GM23338 (cell line): Measurements from ENCODE around the gene APOC1. TPM values are rescaled to one million over a fixed set of nuclear protein-coding genes. Genes with fewer than 3 reads are reported as not detected.

ENCODE experiments used
- ATAC-seq: fragments of 200-7000 bp; cut with Tn5 transposase; 3 replicates; pipeline ENCODE4 v1.9.1; 2020
- DNase-seq: peaks from one replicate; pipeline ENCODE4 v3.0.0-alpha.2; 2015; ENCODE audit warnings: low spot score
- H2AFZ ChIP-seq: fragments of 200-600 bp; sonication (generic); 2 replicates; pipeline ENCODE4 v1.8.0; 2016; ENCODE audit warnings: antibody characterized with exemption, mild to moderate bottlenecking, moderate library complexity
- H3F3A ChIP-seq: fragments of 200-600 bp; sonication (generic); replicated peaks from 2 replicates; pipeline ENCODE4 v1.8.0; 2017; ENCODE audit warnings: antibody characterized with exemption, mixed run types, low read depth
- H3K27ac ChIP-seq: fragments of 200-600 bp; sonication (generic); 2 replicates; pipeline ENCODE4 v1.6.1; 2016; ENCODE audit warnings: low read depth
- H3K27me3 ChIP-seq: fragments of 200-600 bp; sonication (generic); 2 replicates; pipeline ENCODE4 v1.8.0; 2016; ENCODE audit warnings: mild to moderate bottlenecking, mixed run types, moderate library complexity; ENCODE audit not compliant: insufficient read depth
- H3K36me3 ChIP-seq: fragments of 200-600 bp; sonication (generic); 2 replicates; pipeline ENCODE4 v1.8.0; 2016; ENCODE audit warnings: mild to moderate bottlenecking; ENCODE audit not compliant: insufficient read depth
- H3K4me1 ChIP-seq: fragments of 200-600 bp; sonication (generic); 2 replicates; pipeline ENCODE4 v1.8.0; 2016; ENCODE audit warnings: mild to moderate bottlenecking, moderate library complexity; ENCODE audit not compliant: insufficient read depth
- H3K4me2 ChIP-seq: fragments of 200-600 bp; sonication (generic); 2 replicates; pipeline ENCODE4 v1.7.1; 2017; ENCODE audit warnings: mixed run types
- H3K4me3 ChIP-seq: fragments of 200-600 bp; sonication (generic); 2 replicates; pipeline ENCODE4 v1.6.1; 2016; ENCODE audit warnings: mixed run types
- H3K79me2 ChIP-seq: fragments of 200-600 bp; sonication (generic); replicated peaks from 2 replicates; pipeline ENCODE4 v1.8.0; 2017; ENCODE audit warnings: mild to moderate bottlenecking; ENCODE audit not compliant: insufficient read depth
- H3K9me2 ChIP-seq: fragments of 200-600 bp; sonication (generic); 2 replicates; pipeline ENCODE4 v1.8.0; 2017; ENCODE audit not compliant: insufficient read depth
- H4K20me1 ChIP-seq: fragments of 200-600 bp; sonication (generic); replicated peaks from 2 replicates; pipeline ENCODE4 v1.8.0; 2017; ENCODE audit warnings: mild to moderate bottlenecking; ENCODE audit not compliant: insufficient read depth
- H3K27ac Mint-ChIP-seq: 2 replicates; pipeline ENCODE4 v1.8.0; 2020; ENCODE audit warnings: inconsistent platforms, mild to moderate bottlenecking, moderate library complexity, mixed read lengths
- H3K27me3 Mint-ChIP-seq: 3 replicates; pipeline ENCODE4 v1.8.0; 2022; ENCODE audit warnings: low read depth, mild to moderate bottlenecking, moderate library complexity, mixed read lengths, inconsistent platforms; ENCODE audit not compliant: insufficient read depth, poor library complexity
- H3K36me3 Mint-ChIP-seq: 3 replicates; pipeline ENCODE4 v1.8.0; 2021; ENCODE audit warnings: low read depth, mild to moderate bottlenecking, inconsistent platforms, moderate library complexity, mixed read lengths
- H3K4me1 Mint-ChIP-seq: 3 replicates; pipeline ENCODE4 v1.8.0; 2020; ENCODE audit warnings: mild to moderate bottlenecking, inconsistent platforms, mixed read lengths
- H3K4me3 Mint-ChIP-seq: 3 replicates; pipeline ENCODE4 v1.8.0; 2021; ENCODE audit warnings: moderate library complexity, mild to moderate bottlenecking, inconsistent platforms, mixed read lengths
- H3K9me3 Mint-ChIP-seq: 3 replicates; pipeline ENCODE4 v1.8.0; 2020; ENCODE audit warnings: moderate library complexity, mild to moderate bottlenecking, inconsistent platforms, mixed read lengths
- CREB1 ChIP-seq: fragments of 250-450 bp; sonication (Bioruptor Pico); IDR thresholded peaks from 2 replicates; pipeline ENCODE4 v1.5.0; 2020; ENCODE audit warnings: low read depth, mild to moderate bottlenecking, moderate library complexity
- CTCF ChIP-seq, 2 experiments: fragments of 200-600 bp in 1 of 2; sonication (generic) in 1 of 2; conservative IDR thresholded peaks; 2 replicates each; pipeline versions ENCODE4 v1.5.1 to v1.6.1; 2016 to 2017; ENCODE audit warnings: antibody characterized with exemption in 2 of 2, low read depth in 2 of 2, mild to moderate bottlenecking in 2 of 2, moderate library complexity in 1 of 2
- ETS1 ChIP-seq: IDR thresholded peaks from 2 replicates; pipeline ENCODE4 v1.6.1; 2016; ENCODE audit warnings: antibody characterized with exemption
- EZH2 ChIP-seq: fragments of 200-600 bp; sonication (generic); IDR thresholded peaks from one replicate; pipeline ENCODE4 v1.8.0; 2017; ENCODE audit warnings: antibody characterized with exemption, mild to moderate bottlenecking, low read depth; ENCODE audit not compliant: unreplicated experiment
- EZH2phosphoT487 ChIP-seq: fragments of 200-600 bp; sonication (generic); IDR thresholded peaks from one replicate; pipeline ENCODE4 v1.8.1; 2018; ENCODE audit warnings: antibody characterized with exemption; ENCODE audit not compliant: unreplicated experiment
- JUNB ChIP-seq: IDR thresholded peaks from one replicate; pipeline ENCODE4 v1.6.1; 2016; ENCODE audit warnings: antibody characterized with exemption; ENCODE audit not compliant: unreplicated experiment
- NANOG ChIP-seq: IDR thresholded peaks from 2 replicates; pipeline ENCODE4 v1.6.1; 2016; ENCODE audit warnings: antibody characterized with exemption, borderline replicate concordance
- POLR2AphosphoS5 ChIP-seq: IDR thresholded peaks from 2 replicates; pipeline ENCODE4 v1.6.1; 2016; ENCODE audit warnings: antibody characterized with exemption, low read depth
- REST ChIP-seq: IDR thresholded peaks from one replicate; pipeline ENCODE4 v1.6.1; 2018; ENCODE audit warnings: antibody characterized with exemption; ENCODE audit not compliant: unreplicated experiment
- STAT1 ChIP-seq: IDR thresholded peaks from one replicate; pipeline ENCODE4 v1.6.1; 2016; ENCODE audit warnings: antibody characterized with exemption; ENCODE audit not compliant: unreplicated experiment
- ZNF114 ChIP-seq: fragments of 250-450 bp; sonication (Bioruptor Pico); IDR thresholded peaks from 2 replicates; pipeline ENCODE4 v1.5.0; 2020; ENCODE audit warnings: mild to moderate bottlenecking, moderate library complexity
- ZNF331 ChIP-seq: fragments of 250-450 bp; sonication (Bioruptor Pico); IDR thresholded peaks from 2 replicates; pipeline ENCODE4 v1.5.0; 2020; ENCODE audit warnings: low read depth, mild to moderate bottlenecking, moderate library complexity
- ZNF462 ChIP-seq: fragments of 250-450 bp; sonication (Bioruptor Pico); IDR thresholded peaks from 2 replicates; pipeline ENCODE4 v1.5.0; 2020; ENCODE audit warnings: mild to moderate bottlenecking, moderate library complexity
- polyA plus RNA-seq: library from polyadenylated mRNA; unstranded; fragments of >200 nt; fragmentation: Nextera tagmentation; extraction: Ambion mirVana; gene quantifications from 2 replicates; pipeline ENCODE4 v1.2.1, GENCODE V29; 2016
- total RNA-seq: library from RNA; depleted of rRNA; stranded (reverse); fragments of >200 nt; shearing (Covaris generic); gene quantifications from 2 replicates; pipeline ENCODE4 v1.2.3, GENCODE V29; 2014

Gene APOC1
- total and polyA plus RNA-seq, 2 experiments from 2014 or later: 26.8 to 221 TPM

DNA sequence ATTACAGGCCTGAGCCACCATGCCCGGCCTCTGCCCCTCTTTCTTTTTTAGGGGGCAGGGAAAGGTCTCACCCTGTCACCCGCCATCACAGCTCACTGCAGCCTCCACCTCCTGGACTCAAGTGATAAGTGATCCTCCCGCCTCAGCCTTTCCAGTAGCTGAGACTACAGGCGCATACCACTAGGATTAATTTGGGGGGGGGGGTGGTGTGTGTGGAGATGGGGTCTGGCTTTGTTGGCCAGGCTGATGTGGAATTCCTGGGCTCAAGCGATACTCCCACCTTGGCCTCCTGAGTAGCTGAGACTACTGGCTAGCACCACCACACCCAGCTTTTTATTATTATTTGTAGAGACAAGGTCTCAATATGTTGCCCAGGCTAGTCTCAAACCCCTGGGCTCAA is 4.6 kb upstream of the APOC1 start:
- H3K36me3 ChIP-seq: peaks cover 17% of the 10 kb centered on the region
- H3K79me2 ChIP-seq: peaks cover 17% of the 10 kb centered on the region
- Mint-ChIP-seq H3K27ac (no peak overlapping the region), H3K9me3 (peaks cover 2% of the 10 kb centered on the region; the same call in 1 of the 3 replicates), H3K4me1 (peaks cover 41% of the 10 kb centered on the region), H3K27me3 (peaks cover 30% of the 10 kb centered on the region), H3K4me3 (no peak overlapping the region), H3K36me3 (peaks cover 33% of the 10 kb centered on the region)
- H3K4me1 ChIP-seq: peaks cover 34% of the 10 kb centered on the region
- H3K27me3 ChIP-seq: no peaks in the 10 kb centered on the region
- peaks cover 35% of the 10 kb centered on the region for H3F3A ChIP-seq
- ATAC-seq: no peak
- TF ChIP-seq ETS1: no peak
- no peak for TF ChIP-seq STAT1
- no peak for TF ChIP-seq JUNB
- TF ChIP-seq POLR2AphosphoS5: no peak
- no peak for TF ChIP-seq NANOG
- no peak for TF ChIP-seq CREB1 (CRISPR knock-in tag)
- TF ChIP-seq ZNF114 (CRISPR knock-in tag): no peak
- no peak for TF ChIP-seq EZH2phosphoT487
- TF ChIP-seq ZNF462 (CRISPR knock-in tag): no peak
- no peak for TF ChIP-seq ZNF331 (CRISPR knock-in tag)
- TF ChIP-seq EZH2: no peak
- TF ChIP-seq REST: no peak
- no peak for TF ChIP-seq CTCF (conservative IDR thresholded peaks at IDR 0.05; ENCODE audit: low read depth in 2 of 2)
- DNase-seq: no peak
- H3K9me2 ChIP-seq: no peaks in the 10 kb centered on the region
- no peak overlapping the region for H2AFZ ChIP-seq
- no peak overlapping the region for H3K4me3 ChIP-seq
- H4K20me1 ChIP-seq: no peaks in the 10 kb centered on the region
- H3K4me2 ChIP-seq: no peak overlapping the region
- H3K27ac ChIP-seq: no peak overlapping the region
